Kidney tubule cell (primary cell): ENCODE measurements around the gene TWSG1.
A peak's percentile ranks its signal among the peaks of the same experiment; 100 is the strongest.
"Not testable (repeated sequence)": the region's sequence is repeated elsewhere in the genome, so short reads cannot be mapped to it uniquely, and the experiment has no call there.

Source experiments
- DNase-seq: peaks from one replicate; pipeline ENCODE4 v3.0.0-alpha.2; 2018; ENCODE audit warnings: low spot score

The TWSG1 gene

GRCh38 chr18:9335697-9336045 lies 1.1 kb downstream of the TWSG1 start:
- no peak for DNase-seq

- DNase-seq, result no peak
Observed at GRCh38 chr18:9336827-9337226, 2.3 kb downstream of the TWSG1 start.

GRCh38 chr18:9337873-9338272 lies 3.3 kb downstream of the TWSG1 start:
- peak; percentile 55 for DNase-seq

GRCh38 chr18:9340472-9340871 lies 5.9 kb downstream of the TWSG1 start:
- DNase-seq, result no peak

GRCh38 chr18:9343577-9343976 lies 9.0 kb downstream of the TWSG1 start:
- no peak for DNase-seq

GRCh38 chr18:9346775-9347174 lies 12.2 kb downstream of the TWSG1 start:
- DNase-seq, result no peak

- DNase-seq, result peak; percentile 53
Observed at GRCh38 chr18:9348079-9348671, 13.6 kb downstream of the TWSG1 start.

- DNase-seq, result no peak
Observed at GRCh38 chr18:9348766-9349165, 14.2 kb downstream of the TWSG1 start.

- DNase-seq, result no peak
Observed at GRCh38 chr18:9353596-9353995, 19.0 kb downstream of the TWSG1 start.

GRCh38 chr18:9354256-9354655 lies 19.7 kb downstream of the TWSG1 start:
- peak; percentile 11 for DNase-seq

- no peak for DNase-seq
Observed at GRCh38 chr18:9356976-9357375, 22.4 kb downstream of the TWSG1 start.

GRCh38 chr18:9359796-9360195 lies 25.2 kb downstream of the TWSG1 start:
- no peak for DNase-seq

- DNase-seq, result no peak
Observed at GRCh38 chr18:9361191-9361590, 26.6 kb downstream of the TWSG1 start.

GRCh38 chr18:9362869-9363268 lies 28.3 kb downstream of the TWSG1 start:
- DNase-seq, result no peak

- DNase-seq, result peak; percentile 76
Observed at GRCh38 chr18:9364242-9364641, 29.7 kb downstream of the TWSG1 start.

GRCh38 chr18:9365406-9365805 lies 30.8 kb downstream of the TWSG1 start:
- peak; percentile 23 for DNase-seq

- peak; percentile 67 for DNase-seq
Observed at GRCh38 chr18:9366126-9366714, 31.6 kb downstream of the TWSG1 start.

GRCh38 chr18:9373254-9373653 lies 38.7 kb downstream of the TWSG1 start:
- not testable (repeated sequence) for DNase-seq

GRCh38 chr18:9379118-9379517 lies 44.5 kb downstream of the TWSG1 start:
- DNase-seq, result no peak

GRCh38 chr18:9380101-9380500 lies 45.5 kb downstream of the TWSG1 start:
- DNase-seq, result no peak

GRCh38 chr18:9380621-9381395 lies 46.2 kb downstream of the TWSG1 start:
- DNase-seq, result no peak

GRCh38 chr18:9386879-9387278 lies 52.3 kb downstream of the TWSG1 start:
- DNase-seq, result no peak

- DNase-seq, result no peak
Observed at GRCh38 chr18:9387891-9388290, 53.3 kb downstream of the TWSG1 start.

GRCh38 chr18:9389706-9390105 lies 55.1 kb downstream of the TWSG1 start:
- DNase-seq, result no peak
